GM12864 (cell line): ENCODE measurements around the gene CASP1.
A peak's percentile ranks its signal among the peaks of the same experiment; 100 is the strongest.

Source experiments
- DNase-seq: peaks from one replicate; pipeline ENCODE4 v3.0.0-alpha.2; 2011; ENCODE audit warnings: low read depth
- H3K4me3 ChIP-seq: 2 replicates; pipeline ENCODE4 v1.5.1; 2011; ENCODE audit warnings: mild to moderate bottlenecking, low read depth, low read length, control low read depth
- TF ChIP-seq, protein P1 (sequence below): IDR thresholded peaks from 2 replicates; pipeline ENCODE4 v1.5.1; 2011; ENCODE audit warnings: low read depth, mild to moderate bottlenecking, moderate library complexity, low read length, control low read depth, inconsistent platforms; ENCODE audit errors: missing control alignments

CASP1 gene

GRCh38 chr11:105000167-105000566 lies 34.8 kb downstream of the CASP1 start:
- no peak for DNase-seq
- TF ChIP-seq, protein P1, sequence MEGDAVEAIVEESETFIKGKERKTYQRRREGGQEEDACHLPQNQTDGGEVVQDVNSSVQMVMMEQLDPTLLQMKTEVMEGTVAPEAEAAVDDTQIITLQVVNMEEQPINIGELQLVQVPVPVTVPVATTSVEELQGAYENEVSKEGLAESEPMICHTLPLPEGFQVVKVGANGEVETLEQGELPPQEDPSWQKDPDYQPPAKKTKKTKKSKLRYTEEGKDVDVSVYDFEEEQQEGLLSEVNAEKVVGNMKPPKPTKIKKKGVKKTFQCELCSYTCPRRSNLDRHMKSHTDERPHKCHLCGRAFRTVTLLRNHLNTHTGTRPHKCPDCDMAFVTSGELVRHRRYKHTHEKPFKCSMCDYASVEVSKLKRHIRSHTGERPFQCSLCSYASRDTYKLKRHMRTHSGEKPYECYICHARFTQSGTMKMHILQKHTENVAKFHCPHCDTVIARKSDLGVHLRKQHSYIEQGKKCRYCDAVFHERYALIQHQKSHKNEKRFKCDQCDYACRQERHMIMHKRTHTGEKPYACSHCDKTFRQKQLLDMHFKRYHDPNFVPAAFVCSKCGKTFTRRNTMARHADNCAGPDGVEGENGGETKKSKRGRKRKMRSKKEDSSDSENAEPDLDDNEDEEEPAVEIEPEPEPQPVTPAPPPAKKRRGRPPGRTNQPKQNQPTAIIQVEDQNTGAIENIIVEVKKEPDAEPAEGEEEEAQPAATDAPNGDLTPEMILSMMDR, result peak; percentile 20
- no peak overlapping the region for H3K4me3 ChIP-seq

DNA sequence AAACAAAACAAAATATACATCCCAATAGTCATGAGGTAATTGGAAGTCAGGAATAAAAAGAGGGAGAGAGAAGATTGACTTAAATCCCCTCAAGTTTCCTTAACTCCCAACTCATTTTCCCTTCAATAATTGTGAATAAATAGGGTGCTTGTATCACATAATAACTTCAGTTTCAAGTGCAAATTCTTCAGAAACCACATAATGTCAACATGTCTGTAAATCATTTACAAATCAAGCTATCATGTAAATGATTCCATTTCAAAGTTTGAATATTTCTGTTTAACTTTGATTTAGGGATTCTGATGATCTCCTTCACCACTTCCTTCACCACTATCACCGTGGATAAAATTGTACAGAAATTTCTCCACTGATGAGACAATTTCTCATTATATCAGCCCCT lies 35.2 kb downstream of the CASP1 start:
- TF ChIP-seq, protein P1, result no peak
- H3K4me3 ChIP-seq, result no peak overlapping the region
- no peak for DNase-seq

- TF ChIP-seq, protein P1, result no peak
- no peak overlapping the region for H3K4me3 ChIP-seq
- no peak for DNase-seq
Observed at GRCh38 chr11:104997288-104997687, 37.7 kb downstream of the CASP1 start.

GRCh38 chr11:104995001-104995408 lies 39.9 kb downstream of the CASP1 start:
- no peak overlapping the region for H3K4me3 ChIP-seq
- TF ChIP-seq, protein P1, result no peak
- DNase-seq, result no peak

GRCh38 chr11:104992781-104993180 lies 42.2 kb downstream of the CASP1 start:
- no peak for DNase-seq
- TF ChIP-seq, protein P1, result no peak
- H3K4me3 ChIP-seq, result no peak overlapping the region

DNA sequence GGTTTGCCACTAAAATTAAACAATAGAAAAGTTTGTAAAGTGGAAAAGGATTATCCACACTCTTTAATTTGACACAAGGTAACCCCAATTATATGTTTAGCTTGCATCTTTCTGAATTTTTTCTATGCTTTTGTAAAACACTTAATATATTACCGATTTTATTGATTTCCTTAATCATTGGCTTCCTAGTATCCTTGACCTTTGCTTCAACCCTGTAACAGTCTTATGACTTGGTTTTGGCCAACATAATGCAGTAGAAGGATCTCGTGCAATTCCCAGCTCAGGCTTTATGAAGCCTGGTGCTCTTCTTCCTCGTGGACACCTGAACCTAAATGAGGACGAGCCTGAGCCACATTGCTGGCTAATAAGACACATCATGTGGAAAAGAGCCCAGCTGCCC lies 43.0 kb downstream of the CASP1 start:
- TF ChIP-seq, protein P1, result no peak
- no peak overlapping the region for H3K4me3 ChIP-seq
- no peak for DNase-seq

GRCh38 chr11:104984808-104985207 lies 50.1 kb downstream of the CASP1 start:
- no peak overlapping the region for H3K4me3 ChIP-seq
- no peak for DNase-seq
- TF ChIP-seq, protein P1, result no peak
